Heart right ventricle (tissue), 16 donors: ENCODE measurements around the gene IFT172. TPM values are rescaled to one million over a fixed set of nuclear protein-coding genes. Genes with fewer than 3 reads are reported as not detected.

ENCODE experiments used
- ATAC-seq, 8 donors: fragments of 200-7000 bp; cut with Tn5 transposase; one replicate each; pipeline ENCODE4 v1.9.1; 2020; ENCODE audit warnings: mild to moderate bottlenecking in 8 of 8, moderate library complexity in 8 of 8, moderate number of reproducible peaks in 1 of 8
- DNase-seq, 2 donors: peaks; one replicate each; pipeline ENCODE4 v3.0.0-alpha.2; 2020
- H3K27ac ChIP-seq, 10 donors: fragments of 200-600 bp; sonication (generic) in 2 of 10; one replicate each; pipeline versions ENCODE4 v1.5.0 to v1.8.0; 2020 to 2022; ENCODE audit warnings: mild to moderate bottlenecking in 3 of 10
- H3K27me3 ChIP-seq, 7 donors: fragments of 200-600 bp; one replicate each; pipeline ENCODE4 v1.8.0; 2021 to 2022; ENCODE audit warnings: mild to moderate bottlenecking in 2 of 7
- H3K36me3 ChIP-seq, 9 donors: fragments of 200-600 bp; sonication (generic) in 1 of 9; one replicate each; pipeline versions ENCODE4 v1.5.0 to v1.8.0; 2020 to 2022; ENCODE audit warnings: mild to moderate bottlenecking in 2 of 9
- H3K4me1 ChIP-seq, 9 donors: fragments of 200-600 bp; sonication (generic) in 1 of 9; one replicate each; pipeline versions ENCODE4 v1.5.0 to v1.8.0; 2020 to 2022; ENCODE audit warnings: mild to moderate bottlenecking in 4 of 9
- H3K4me3 ChIP-seq, 10 donors: fragments of 200-600 bp; sonication (generic) in 2 of 10; one replicate each; pipeline versions ENCODE4 v1.5.0 to v1.8.0; 2020 to 2022; ENCODE audit warnings: mild to moderate bottlenecking in 7 of 10, moderate library complexity in 2 of 10
- H3K9me3 ChIP-seq, 11 donors: fragments of 200-600 bp in 10 of 11; sonication (generic) in 2 of 11; one replicate each; pipeline versions ENCODE4 v1.5.0 to v1.8.0; 2013 to 2022; ENCODE audit warnings: mild to moderate bottlenecking in 2 of 11, control low read depth in 1 of 11, moderate library complexity in 1 of 11
- WGBS, 2 donors: extraction: QIAGEN DNeasy Blood & Tissue Kit; methylation state at CpG; one replicate each; pipeline ENCODE4 v1.1.7; 2013; ENCODE audit warnings: inconsistent platforms in 1 of 2; 5-methylcytosine and 5-hydroxymethylcytosine counted together
- intact Hi-C, 10 donors: fragments of 100-400 bp; cut with DNase I; formaldehyde crosslinking; loops; one replicate each; pipeline versions ENCODE4 v1.11.1 to v1.14.2; 2022
- polyA plus RNA-seq, 2 donors: library from polyadenylated mRNA; stranded (reverse); fragments of 200-250 nt; gene quantifications; one replicate each; pipeline ENCODE4 v1.2.3, GENCODE V29; 2013
- total RNA-seq, 10 donors: library from RNA; stranded (reverse); fragmentation: NEBNext Ultra II Directional in 3 of 10; extraction: Animal tissue kit (Norgen Biotek cat#: 25700) in 3 of 10; gene quantifications; one replicate each; pipeline versions ENCODE4 v1.2.1 to v1.2.4, GENCODE V29; 2021 to 2023
- TF ChIP-seq, protein P1 (sequence below), 9 donors: fragments of 200-600 bp; sonication (generic) in 2 of 9; IDR thresholded peaks; one replicate each; pipeline versions ENCODE4 v1.5.0 to v1.8.0; 2021 to 2022; ENCODE audit warnings: antibody characterized with exemption in 9 of 9, mild to moderate bottlenecking in 5 of 9, moderate library complexity in 1 of 9
- donor health status: Arrhythmogenic right ventricular cardiomyopathy.
- donor health status: ischemic (EF 13 %, LVEDD 7.1; RV severe dilation, severe dysfunction).
- donor health status: healthy with polysubstance abuse.
- donor health status: DM: no; HTN: yes; CAD: no.
- donor health status: DM: no; HTN: no; CAD: no.
- donor health status: ischemic (EF 25% LVEDD 6.9; RV normal size, moderate dysfunction).
- donor health status: ischemic (EF 25% LVEDD 5.7; RV mildly dilated, moderate dysfunction).
- donor health status: healthy.
- donor health status: DM: yes; HTN: yes; CAD: no.
- donor health status: Ischemic cardiomyopathy.
- donor health status: ischemic (EF 35%, LVEDD 5.7; RV mildly dilated, moderate dysfunction).
- donor health status: nonischemic (EF 11% LVEDD 7.7; RV severe dilation, severe dysfunction).
- donor health status: DM: yes; HTN: yes; CAD: no.
- donor health status: PGD.
- donor health status: ischemic (EF 29% LVEDD 5.4; RV normal size, mild dysfunction).
- donor health status: nonischemic (EF 23%, LVEDD 6.1; RV moderate dilation, normal function).

IFT172 gene
- total and polyA plus RNA-seq, 12 donors: 11.1 to 65.7 (median 16.1) TPM

DNA sequence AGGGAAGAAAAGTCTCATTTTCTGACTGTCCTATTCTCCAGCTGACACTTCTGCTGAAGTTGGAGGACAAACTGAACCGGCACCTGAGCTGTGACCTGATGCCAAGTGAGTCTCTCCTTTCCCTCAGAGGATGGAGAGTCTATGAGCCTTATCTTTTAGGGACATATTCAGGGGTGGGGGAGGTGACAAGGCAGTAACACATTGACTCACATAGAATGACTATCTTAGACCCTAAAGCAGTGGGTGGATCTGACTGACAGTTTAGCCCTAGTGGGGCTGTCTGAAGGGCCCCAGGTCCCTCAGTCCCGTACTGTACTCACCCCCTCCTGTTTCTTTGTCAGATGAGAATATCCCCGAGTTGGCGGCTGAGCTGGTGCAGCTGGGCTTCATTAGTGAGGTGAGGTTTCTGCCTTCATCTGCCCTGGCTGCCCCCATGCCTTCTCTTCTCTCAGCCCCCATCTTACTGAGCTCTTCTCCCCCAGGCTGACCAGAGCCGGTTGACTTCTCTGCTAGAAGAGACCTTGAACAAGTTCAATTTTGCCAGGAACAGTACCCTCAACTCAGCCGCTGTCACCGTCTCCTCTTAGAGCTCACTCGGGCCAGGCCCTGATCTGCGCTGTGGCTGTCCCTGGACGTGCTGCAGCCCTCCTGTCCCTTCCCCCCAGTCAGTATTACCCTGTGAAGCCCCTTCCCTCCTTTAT is 48.2 kb downstream of the IFT172 start:
- peak in 2 of 8 donors; percentile 7 to 29 for ATAC-seq
- DNase-seq: no peak
- Histone ChIP-seq H3K27me3 (no peaks in the 10 kb centered on the region), H3K9me3 (no peaks in the 10 kb centered on the region), H3K27ac (no peak overlapping the region), H3K36me3 (peaks cover 3 to 100% (median 57%) of the 10 kb centered on the region in 9 donors), H3K4me1 (peaks cover 0 to 8% (median 0%) of the 10 kb centered on the region in 9 donors), H3K4me3 (no peak overlapping the region)
- intact Hi-C loops: no loop called here
- 85 to 87% methylated on average over 10 of the region's 10 CpGs for WGBS, 2 donors
- TF ChIP-seq, protein P1, sequence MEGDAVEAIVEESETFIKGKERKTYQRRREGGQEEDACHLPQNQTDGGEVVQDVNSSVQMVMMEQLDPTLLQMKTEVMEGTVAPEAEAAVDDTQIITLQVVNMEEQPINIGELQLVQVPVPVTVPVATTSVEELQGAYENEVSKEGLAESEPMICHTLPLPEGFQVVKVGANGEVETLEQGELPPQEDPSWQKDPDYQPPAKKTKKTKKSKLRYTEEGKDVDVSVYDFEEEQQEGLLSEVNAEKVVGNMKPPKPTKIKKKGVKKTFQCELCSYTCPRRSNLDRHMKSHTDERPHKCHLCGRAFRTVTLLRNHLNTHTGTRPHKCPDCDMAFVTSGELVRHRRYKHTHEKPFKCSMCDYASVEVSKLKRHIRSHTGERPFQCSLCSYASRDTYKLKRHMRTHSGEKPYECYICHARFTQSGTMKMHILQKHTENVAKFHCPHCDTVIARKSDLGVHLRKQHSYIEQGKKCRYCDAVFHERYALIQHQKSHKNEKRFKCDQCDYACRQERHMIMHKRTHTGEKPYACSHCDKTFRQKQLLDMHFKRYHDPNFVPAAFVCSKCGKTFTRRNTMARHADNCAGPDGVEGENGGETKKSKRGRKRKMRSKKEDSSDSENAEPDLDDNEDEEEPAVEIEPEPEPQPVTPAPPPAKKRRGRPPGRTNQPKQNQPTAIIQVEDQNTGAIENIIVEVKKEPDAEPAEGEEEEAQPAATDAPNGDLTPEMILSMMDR (IDR thresholded peaks at IDR 0.05): no peak

DNA sequence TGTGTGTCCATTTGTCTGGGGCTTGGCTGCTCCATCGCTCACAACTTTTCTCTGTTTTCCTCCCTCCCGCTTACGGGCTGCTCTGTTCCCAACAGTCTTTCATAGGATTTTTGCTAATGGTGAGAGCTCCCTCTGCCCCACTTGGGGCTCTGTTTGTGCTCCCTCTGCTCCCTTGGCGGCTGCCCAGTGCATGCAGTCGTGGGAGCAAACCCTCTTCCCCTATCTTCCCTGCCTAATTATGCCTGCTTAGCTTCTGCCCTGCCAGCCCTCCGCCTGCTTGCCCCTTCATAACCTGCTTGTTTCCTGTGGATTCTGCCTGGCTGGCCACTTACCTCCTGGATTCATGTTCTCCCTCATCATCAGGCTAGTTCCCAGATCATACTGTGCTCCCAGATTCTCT is 53.9 kb downstream of the IFT172 start:
- ATAC-seq (no peak), DNase-seq (no peak)
- H3K4me1 ChIP-seq: peaks cover 3 to 26% (median 18%) of the 10 kb centered on the region in 9 donors
- no peak overlapping the region for H3K4me3 ChIP-seq
- intact Hi-C loops: no loop called here
- WGBS, 2 donors: 88 to 89% methylated on average over 6 of the region's 6 CpGs
- no peak overlapping the region for H3K27ac ChIP-seq
- H3K36me3 ChIP-seq: peaks cover 0 to 85% (median 74%) of the 10 kb centered on the region in 9 donors
- H3K9me3 ChIP-seq: no peaks in the 10 kb centered on the region
- no peaks in the 10 kb centered on the region for H3K27me3 ChIP-seq
- TF ChIP-seq, protein P1 (IDR thresholded peaks at IDR 0.05): no peak

DNA sequence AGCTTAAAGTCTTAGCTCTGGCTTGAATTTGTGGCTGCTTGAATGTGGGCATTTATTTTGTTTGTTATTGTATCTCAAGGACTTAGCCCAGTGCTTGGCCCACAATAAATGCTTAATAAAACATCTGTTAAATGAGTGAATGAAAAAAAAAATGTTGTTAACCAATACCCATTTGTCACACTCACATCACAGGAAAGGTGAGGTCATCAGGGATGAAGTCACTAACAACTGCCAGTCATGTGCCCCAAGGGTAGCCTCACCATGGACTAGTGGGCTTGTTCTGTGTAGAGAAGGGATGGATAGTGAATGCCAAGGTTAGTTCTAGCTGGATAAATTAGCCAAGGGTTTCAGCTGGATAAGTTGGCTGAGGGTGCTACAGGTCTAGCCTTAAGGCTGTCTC is 58.1 kb downstream of the IFT172 start:
- Histone ChIP-seq H3K9me3 (no peaks in the 10 kb centered on the region), H3K4me1 (peaks cover 10 to 48% (median 36%) of the 10 kb centered on the region in 9 donors), H3K4me3 (no peak overlapping the region), H3K36me3 (peaks cover 0 to 43% (median 31%) of the 10 kb centered on the region in 9 donors), H3K27ac (no peak overlapping the region), H3K27me3 (no peaks in the 10 kb centered on the region)
- TF ChIP-seq, protein P1 (IDR thresholded peaks at IDR 0.05): no peak
- intact Hi-C loops: no loop called here
- no peak for DNase-seq
- no peak for ATAC-seq

DNA sequence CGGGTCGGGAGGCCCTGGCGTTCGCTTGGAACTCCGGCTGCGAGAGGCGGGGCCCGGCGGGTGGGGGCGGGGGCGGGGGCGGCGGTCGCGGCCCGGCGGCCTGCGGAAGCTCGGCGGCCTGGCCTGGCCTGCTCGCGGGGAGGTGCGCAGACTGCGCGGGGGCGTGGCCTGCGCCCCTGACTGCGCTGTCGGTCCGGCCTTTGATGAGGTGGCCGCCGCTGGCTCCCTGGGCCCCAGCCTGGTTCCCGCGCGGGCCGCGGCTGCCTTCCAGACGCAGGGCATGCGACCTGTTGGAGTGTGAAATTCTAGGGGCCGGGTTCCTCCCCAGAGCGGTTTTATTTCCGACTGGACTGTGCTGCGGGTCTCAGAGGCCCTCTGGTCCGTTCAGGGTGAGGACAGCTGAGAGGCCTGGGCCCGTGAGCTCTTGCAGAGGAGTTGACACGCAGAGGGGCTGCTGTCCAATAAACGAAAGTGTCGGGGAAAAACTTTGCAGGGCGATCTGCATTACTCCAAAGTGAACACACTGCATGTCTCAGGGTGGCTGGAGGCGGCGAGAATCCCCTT is 60.5 kb downstream of the IFT172 start:
- Histone ChIP-seq H3K27me3 (no peaks in the 10 kb centered on the region), H3K36me3 (peaks cover 0 to 20% (median 9%) of the 10 kb centered on the region in 9 donors), H3K4me1 (peaks cover 10 to 48% (median 36%) of the 10 kb centered on the region in 9 donors), H3K9me3 (no peaks in the 10 kb centered on the region), H3K27ac (peak overlapping the region; percentile 93 to 100 (median 99)), H3K4me3 (peak overlapping the region; percentile 74 to 100 (median 99))
- WGBS, 2 donors: 0 to 1% methylated on average over 51 of the region's 51 CpGs
- TF ChIP-seq, protein P1 (IDR thresholded peaks at IDR 0.05): no peak
- peak; percentile 78 to 87 for DNase-seq
- peak; percentile 84 to 95 (median 92) for ATAC-seq
- intact Hi-C loops: loop anchor here in 5 of 10 donors (1.0 to 10.0 kb wide), 6 partner anchors 20 to 156 kb away; partner anchors contain the start of genes PPM1G (in 4 of the 5), EIF2B4 (in 1 of the 5), IFT172 (in 1 of the 5) and SNX17 (in 1 of the 5)
